Muscle layer of duodenum (tissue), 2 donors: ENCODE data around the gene PIP5K1C.
"Not testable (repeated sequence)": the region's sequence is repeated elsewhere in the genome, so short reads cannot be mapped to it uniquely, and the experiment has no call there.

Experiments used
- H3K27ac ChIP-seq: one replicate; pipeline ENCODE4 v1.7.0; 2013; ENCODE audit warnings: mild to moderate bottlenecking, low read length
- H3K27me3 ChIP-seq: one replicate; pipeline ENCODE4 v1.7.0; 2013; ENCODE audit warnings: low read depth, mild to moderate bottlenecking, control low read depth, low read length
- H3K36me3 ChIP-seq, 2 donors: one replicate each; pipeline ENCODE4 v1.7.0; 2013; ENCODE audit warnings: low read length in 2 of 2, control low read depth in 1 of 2, mild to moderate bottlenecking in 1 of 2; ENCODE audit not compliant: insufficient read depth in 2 of 2, control insufficient read depth in 1 of 2
- H3K4me1 ChIP-seq, 2 donors: one replicate each; pipeline ENCODE4 v1.7.0; 2013; ENCODE audit warnings: low read length in 2 of 2, mild to moderate bottlenecking in 2 of 2, control low read depth in 1 of 2, moderate library complexity in 1 of 2; ENCODE audit not compliant: insufficient read depth in 2 of 2, control insufficient read depth in 1 of 2
- H3K4me3 ChIP-seq, 2 donors: one replicate each; pipeline ENCODE4 v1.7.0; 2013; ENCODE audit warnings: low read length in 2 of 2, low read depth in 1 of 2, mild to moderate bottlenecking in 1 of 2
- H3K9me3 ChIP-seq, 2 donors: one replicate each; pipeline ENCODE4 v1.7.0; 2013; ENCODE audit warnings: low read length in 2 of 2, control low read depth in 1 of 2, mild to moderate bottlenecking in 1 of 2; ENCODE audit not compliant: control insufficient read depth in 1 of 2
- donor health status: healthy.

The PIP5K1C gene

DNA sequence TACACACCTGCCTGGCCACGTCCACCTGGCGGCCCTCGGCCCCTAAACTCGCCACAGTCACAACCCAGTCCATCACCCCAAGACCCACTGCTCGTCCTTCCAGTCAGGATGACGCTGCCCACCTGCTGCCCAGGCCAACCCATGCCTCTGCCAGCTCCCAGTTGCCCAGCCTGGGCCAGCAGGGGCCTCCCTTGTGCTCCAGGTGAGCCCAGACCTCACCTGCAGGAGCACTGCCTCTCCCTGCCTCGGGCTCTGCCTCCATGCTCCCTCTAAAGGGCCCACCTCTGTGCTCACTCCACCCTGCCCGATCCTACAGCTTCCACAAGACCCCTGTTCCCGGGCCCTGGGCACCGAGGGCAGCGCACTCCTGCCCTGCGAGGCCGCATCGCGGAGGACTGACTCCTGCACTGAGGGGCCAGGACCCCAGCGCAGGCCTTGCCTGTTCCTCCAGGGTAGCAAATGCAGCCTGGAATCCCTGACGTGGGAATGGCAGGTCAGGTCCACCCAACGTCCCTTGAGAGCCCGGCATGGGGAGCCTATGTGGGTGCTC, 65.7 kb downstream of the PIP5K1C start:
- Histone ChIP-seq H3K27me3 (no peaks in the 10 kb centered on the region), H3K36me3 (peaks cover 11 to 69% of the 10 kb centered on the region in 2 donors), H3K4me1 (no peaks in the 10 kb centered on the region), H3K9me3 (no peaks in the 10 kb centered on the region), H3K27ac (no peak overlapping the region), H3K4me3 (no peak overlapping the region)

DNA sequence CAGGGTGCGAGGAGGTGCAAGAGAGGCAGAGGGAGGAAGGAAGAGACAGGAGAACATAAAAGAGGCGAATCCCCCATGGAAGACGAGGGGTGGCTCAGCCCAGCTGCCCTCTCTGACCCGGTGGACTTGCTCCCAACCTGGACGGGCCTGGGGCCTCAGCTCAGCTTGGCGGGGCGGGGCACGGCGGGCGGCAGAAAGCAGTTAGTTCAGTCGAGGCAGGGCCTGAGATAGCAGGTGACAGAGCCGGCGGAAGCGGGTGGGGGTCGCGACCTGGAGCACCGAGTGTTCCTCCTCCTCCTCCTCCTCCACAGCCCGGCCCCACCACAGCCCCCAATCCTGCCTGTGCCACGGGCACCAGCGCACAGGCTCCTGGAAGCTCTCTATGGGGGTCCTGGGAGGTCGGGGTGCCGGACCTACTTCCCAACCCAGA, 66.7 kb downstream of the PIP5K1C start:
- Histone ChIP-seq H3K9me3 (no peaks in the 10 kb centered on the region), H3K4me3 (no peak overlapping the region), H3K36me3 (peaks cover 9 to 59% of the 10 kb centered on the region in 2 donors), H3K27ac (no peak overlapping the region), H3K4me1 (no peaks in the 10 kb centered on the region), H3K27me3 (no peaks in the 10 kb centered on the region)

DNA sequence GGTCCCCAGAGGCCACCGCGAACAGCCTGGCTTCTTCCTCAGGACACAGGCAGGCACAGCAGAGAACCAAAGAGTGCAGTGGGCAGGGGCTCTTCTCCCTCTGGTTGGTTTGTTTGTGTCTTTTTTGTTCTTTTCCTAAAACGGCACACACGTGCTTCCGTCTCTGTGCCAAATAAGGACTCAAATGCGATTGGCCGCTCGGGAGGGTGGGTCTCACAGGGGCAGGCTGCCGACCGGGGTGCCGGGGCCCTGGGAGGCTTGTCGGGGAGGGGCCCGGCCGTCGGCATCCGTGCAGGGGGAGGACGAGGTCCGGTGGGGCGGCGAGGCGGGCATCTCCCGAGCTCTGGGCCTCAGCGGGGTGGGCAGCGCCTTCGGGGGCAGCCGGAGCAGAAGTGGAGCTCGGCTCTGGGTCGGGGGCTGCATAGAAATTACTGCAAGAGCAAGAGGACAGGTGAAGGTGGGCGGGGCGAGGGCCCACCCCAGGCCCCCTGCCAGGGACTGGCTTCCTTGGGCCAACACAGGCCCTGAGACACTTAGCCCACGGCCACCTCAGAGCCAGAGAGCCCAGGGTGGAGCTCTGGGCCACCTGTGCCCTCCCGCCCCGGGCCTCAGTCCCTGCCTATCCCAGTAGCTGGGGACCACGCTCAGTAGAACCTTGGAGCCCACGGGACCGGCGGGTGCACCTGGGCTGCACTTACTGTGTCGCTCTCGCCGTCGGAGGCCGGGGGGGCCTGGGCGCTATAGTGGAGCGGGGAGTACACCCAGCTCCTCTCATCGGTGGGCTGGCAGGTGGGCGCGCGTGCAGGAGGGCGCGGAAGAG, 67.3 kb downstream of the PIP5K1C start:
- no peak overlapping the region for H3K27ac ChIP-seq
- H3K4me1 ChIP-seq: no peaks in the 10 kb centered on the region
- H3K9me3 ChIP-seq: no peaks in the 10 kb centered on the region
- H3K27me3 ChIP-seq: no peaks in the 10 kb centered on the region
- peaks cover 9 to 52% of the 10 kb centered on the region in 2 donors for H3K36me3 ChIP-seq
- H3K4me3 ChIP-seq: no peak overlapping the region

DNA sequence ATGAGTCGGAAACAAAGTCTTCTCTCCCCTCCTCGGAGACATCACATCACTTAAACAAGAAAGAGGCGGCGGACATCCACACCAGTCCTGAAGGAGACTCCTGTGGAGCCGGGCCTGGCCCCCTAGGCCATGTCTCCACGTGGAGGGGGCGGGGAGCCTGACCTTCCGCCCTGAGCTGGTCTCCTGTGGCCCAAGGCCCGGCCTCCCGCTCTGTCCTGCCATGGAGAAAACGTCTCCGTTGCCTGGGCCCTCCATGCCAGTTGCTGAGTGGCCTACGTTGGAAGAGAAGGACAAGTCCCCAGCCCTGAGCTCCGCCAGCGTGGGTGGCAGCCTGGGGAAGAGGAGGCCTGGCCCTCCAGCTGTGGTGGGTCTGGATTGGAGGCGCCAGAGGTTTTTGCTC, 68.2 kb downstream of the PIP5K1C start:
- Histone ChIP-seq H3K9me3 (no peaks in the 10 kb centered on the region), H3K36me3 (peaks cover 9 to 46% of the 10 kb centered on the region in 2 donors), H3K27ac (no peak overlapping the region), H3K27me3 (no peaks in the 10 kb centered on the region), H3K4me1 (peaks cover 0 to 5% of the 10 kb centered on the region in 2 donors), H3K4me3 (no peak overlapping the region)

DNA sequence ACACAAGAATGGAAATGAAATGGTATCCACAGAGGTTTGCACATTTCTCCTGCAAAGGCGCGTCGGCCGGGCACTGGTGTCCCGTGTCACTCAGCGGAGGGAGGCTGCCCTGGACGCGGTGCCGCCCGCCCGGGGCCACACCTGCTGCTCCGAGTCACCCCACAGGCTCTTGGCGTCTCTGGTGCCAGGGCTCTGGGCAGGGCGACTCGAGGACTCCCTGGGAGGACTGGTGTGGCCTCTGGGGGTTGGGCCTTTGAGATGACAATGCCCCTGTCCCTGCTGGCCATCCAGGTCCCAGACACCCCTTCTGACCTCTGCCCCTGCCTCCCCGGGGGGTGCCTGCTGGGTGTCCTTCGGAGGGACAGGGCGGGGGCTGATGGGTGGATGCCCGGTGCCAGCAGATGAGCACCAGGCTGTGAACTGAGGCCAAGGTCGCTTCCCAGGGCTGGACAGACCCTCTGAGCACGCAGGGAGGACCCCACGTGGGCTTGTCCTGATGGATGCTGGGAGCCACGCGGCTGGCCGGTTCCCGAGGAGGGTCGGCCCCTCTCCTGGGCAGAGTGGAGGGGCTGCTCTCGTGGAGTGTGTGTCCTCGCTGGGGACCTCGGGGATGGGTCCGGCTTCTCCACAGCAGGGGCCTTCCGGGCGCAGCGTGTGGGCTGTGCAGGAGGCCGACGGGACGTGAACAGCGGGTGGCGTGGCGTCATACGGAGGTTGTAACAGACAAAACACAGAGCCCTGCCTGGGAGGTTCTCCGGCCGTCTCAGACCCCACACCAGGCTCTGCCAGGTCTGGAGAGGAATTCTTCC, 69.0 kb downstream of the PIP5K1C start:
- peaks cover 9 to 38% of the 10 kb centered on the region in 2 donors for H3K36me3 ChIP-seq
- no peak overlapping the region for H3K27ac ChIP-seq
- no peak overlapping the region for H3K4me3 ChIP-seq
- no peaks in the 10 kb centered on the region for H3K27me3 ChIP-seq
- H3K4me1 ChIP-seq: peaks cover 0 to 5% of the 10 kb centered on the region in 2 donors
- no peaks in the 10 kb centered on the region for H3K9me3 ChIP-seq

DNA sequence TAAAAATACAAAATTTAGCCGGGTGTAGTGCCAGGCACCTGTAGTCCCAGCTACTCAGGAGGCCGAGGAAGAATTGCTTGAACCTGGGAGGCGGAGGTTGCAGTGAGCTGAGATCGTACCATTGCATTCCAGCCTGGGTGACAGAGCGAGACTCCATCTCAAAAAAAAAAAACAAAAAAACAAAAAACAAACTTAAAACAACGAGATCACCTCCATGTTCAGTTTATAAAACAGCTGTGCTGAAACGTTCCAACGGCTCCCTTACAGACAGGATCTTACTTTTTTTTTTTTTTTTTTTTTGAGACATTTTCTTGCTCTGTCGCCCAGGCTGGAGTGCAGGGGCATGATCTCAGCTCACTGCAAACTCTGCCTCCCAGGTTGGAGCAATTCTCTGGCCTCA, 71.5 kb downstream of the PIP5K1C start:
- H3K4me3 ChIP-seq, H3K9me3 ChIP-seq, H3K27me3 ChIP-seq, H3K27ac ChIP-seq: not testable (repeated sequence)
- Histone ChIP-seq H3K36me3 (peaks cover 9 to 28% of the 10 kb centered on the region in 2 donors), H3K4me1 (peaks cover 3 to 27% of the 10 kb centered on the region in 2 donors)

DNA sequence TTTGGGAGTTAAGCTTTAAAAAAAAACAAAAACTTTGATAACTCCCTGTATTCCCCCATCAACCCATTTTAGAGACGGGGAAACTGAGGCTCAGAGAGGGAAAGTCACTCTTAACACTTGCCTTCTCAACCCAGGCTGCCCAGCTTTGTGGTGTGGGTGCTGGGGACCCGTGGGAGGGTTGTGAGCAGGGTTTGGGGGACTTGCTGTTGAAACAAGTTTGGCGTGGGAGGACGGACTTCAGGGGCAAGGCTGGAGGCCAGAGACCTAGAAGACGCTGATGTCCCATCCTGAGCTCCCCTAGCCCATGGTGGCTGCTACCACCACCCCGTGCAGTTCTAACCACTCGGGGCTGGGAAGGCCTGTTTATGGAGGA, 72.9 kb downstream of the PIP5K1C start:
- Histone ChIP-seq H3K27ac (no peak overlapping the region), H3K36me3 (peaks cover 6 to 31% of the 10 kb centered on the region in 2 donors), H3K4me1 (peaks cover 3 to 27% of the 10 kb centered on the region in 2 donors), H3K27me3 (no peaks in the 10 kb centered on the region), H3K4me3 (peak overlapping the region in 1 of 2 donors; percentile 94), H3K9me3 (no peaks in the 10 kb centered on the region)

DNA sequence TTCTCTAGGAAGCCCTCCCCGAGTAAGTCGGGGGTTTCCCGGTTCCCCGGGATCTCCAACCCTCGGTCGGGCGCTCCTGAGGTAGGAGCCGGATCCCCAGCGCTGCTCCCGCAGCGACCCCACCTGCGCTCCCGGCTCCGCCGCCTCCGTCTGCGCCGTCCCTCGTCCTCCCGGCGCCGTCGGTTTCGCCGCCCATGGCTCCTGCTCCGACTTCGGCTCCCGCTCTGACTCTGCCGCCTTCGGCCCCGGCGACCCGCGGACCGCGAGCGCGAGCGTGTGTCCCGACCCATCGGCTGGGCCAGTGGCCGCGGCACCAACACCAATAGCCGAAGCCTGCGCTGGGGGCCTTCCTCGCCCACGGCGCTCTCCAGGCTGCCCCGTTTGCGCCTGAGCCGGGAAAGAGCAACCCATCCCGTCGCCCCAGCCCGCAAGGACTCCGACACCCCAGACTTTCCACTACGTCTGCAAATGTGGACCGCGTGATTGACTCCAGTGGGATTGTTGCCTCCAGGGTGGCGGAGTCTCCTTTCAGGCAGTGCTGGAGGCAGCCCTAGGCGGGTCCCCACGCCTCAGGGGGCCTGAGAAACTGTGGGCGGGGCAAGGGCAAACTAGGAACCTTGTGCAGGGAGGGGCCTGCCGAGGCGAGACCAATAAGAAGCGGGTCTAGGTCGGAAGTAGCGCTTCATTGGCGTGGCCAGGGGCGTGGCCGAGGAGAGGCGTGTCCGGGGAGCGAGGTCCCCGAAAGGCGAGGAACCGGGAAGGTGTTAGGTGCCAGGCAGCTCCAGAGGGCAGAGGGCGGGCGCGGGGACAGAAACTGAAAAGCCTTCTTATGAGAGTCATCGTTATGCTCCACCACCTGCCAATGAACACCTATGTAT, 73.6 kb downstream of the PIP5K1C start, which contains the start of gene CACTIN:
CACTIN (minus strand) TSS at position 318 of the 878 bp plus-strand sequence; CDS start at position 290, 28 bp downstream.
- Histone ChIP-seq H3K4me1 (peaks cover 3 to 27% of the 10 kb centered on the region in 2 donors), H3K27me3 (no peaks in the 10 kb centered on the region), H3K4me3 (peak within 1 kb of the TSS; percentile 94 to 95), H3K36me3 (peaks cover 1 to 30% of the 10 kb centered on the region in 2 donors), H3K27ac (peak within 1 kb of the TSS; percentile 82), H3K9me3 (no peaks in the 10 kb centered on the region)

DNA sequence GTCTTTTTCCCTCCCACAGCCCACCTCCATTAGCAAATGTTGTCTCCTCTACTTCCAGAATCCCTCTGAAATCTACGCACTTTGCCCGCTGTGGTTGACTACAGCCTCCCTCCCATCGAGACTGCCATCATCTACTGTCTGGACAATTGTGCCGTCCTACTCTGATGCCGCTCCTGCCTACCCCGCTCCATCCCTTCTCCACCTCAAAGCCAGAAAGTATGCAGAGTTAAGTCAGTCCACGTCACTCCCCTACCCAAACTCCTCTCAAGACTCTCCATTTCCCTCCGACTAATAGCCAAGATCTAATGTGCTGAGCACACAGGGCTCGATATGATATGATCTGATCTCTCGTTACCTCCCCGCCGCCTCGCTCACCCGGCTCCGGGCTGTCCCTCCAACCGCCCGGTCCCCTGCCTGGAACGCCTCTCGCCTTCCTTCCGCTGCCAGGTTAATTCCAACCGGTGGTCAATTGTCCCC, 74.2 kb downstream of the PIP5K1C start:
- Histone ChIP-seq H3K4me3 (peak overlapping the region; percentile 94 to 95), H3K36me3 (peaks cover 0 to 30% of the 10 kb centered on the region in 2 donors), H3K27me3 (no peaks in the 10 kb centered on the region), H3K27ac (peak overlapping the region; percentile 67), H3K4me1 (peaks cover 3 to 27% of the 10 kb centered on the region in 2 donors), H3K9me3 (no peaks in the 10 kb centered on the region)

DNA sequence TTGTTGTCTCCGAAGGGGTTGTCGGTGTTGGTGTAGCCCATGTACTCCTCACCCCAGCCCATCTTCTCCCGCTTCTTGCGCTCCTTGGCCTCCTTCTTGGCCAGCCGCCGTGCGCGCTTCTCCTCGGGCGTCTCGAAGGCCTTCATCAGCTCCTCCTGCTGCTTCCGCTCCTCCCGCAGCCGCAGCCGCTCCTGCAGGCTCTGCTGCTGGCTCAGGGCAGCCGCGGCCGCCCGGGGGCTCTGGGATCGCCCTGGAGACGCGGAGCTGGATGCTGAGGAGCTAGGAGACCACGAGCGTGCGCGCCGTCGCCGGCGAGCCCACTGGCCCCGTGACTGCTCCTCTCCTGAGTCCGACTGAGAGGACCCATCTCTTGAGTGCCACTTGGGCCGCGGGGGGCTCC, 76.6 kb downstream of the PIP5K1C start:
- peaks cover 3 to 28% of the 10 kb centered on the region in 2 donors for H3K4me1 ChIP-seq
- H3K36me3 ChIP-seq: peaks cover 0 to 41% of the 10 kb centered on the region in 2 donors
- H3K9me3 ChIP-seq: no peaks in the 10 kb centered on the region
- no peaks in the 10 kb centered on the region for H3K27me3 ChIP-seq
- no peak overlapping the region for H3K4me3 ChIP-seq
- H3K27ac ChIP-seq: no peak overlapping the region
